GM21390 (cell line): ENCODE measurements around the gene DNAJC13.

ENCODE experiments used
- ATAC-seq: cut with Tn5 transposase; IDR thresholded peaks from one replicate; pipeline ENCODE4 v1.9.1; 2021; ENCODE audit not compliant: unreplicated experiment

The DNAJC13 gene

GRCh38 chr3:132404276-132404675 lies 13.0 kb upstream of the DNAJC13 start:
- ATAC-seq, result no peak

GRCh38 chr3:132405188-132405587 lies 12.1 kb upstream of the DNAJC13 start:
- ATAC-seq, result no peak

GRCh38 chr3:132405609-132406299 lies 11.5 kb upstream of the DNAJC13 start:
- no peak for ATAC-seq

- ATAC-seq, result no peak
Measured at GRCh38 chr3:132406587-132406986, 10.7 kb upstream of the DNAJC13 start.

- no peak for ATAC-seq
Measured at GRCh38 chr3:132407025-132407424, 10.3 kb upstream of the DNAJC13 start.

GRCh38 chr3:132414841-132415240 lies 2.5 kb upstream of the DNAJC13 start:
- no peak for ATAC-seq

GRCh38 chr3:132416161-132416560 lies 1.1 kb upstream of the DNAJC13 start:
- ATAC-seq, result no peak

GRCh38 chr3:132417695-132418411 lies 551 bp downstream of the DNAJC13 start:
- peak; percentile 42 for ATAC-seq

GRCh38 chr3:132418916-132419315 lies 1.6 kb downstream of the DNAJC13 start:
- ATAC-seq, result no peak

GRCh38 chr3:132421832-132422231 lies 4.5 kb downstream of the DNAJC13 start:
- no peak for ATAC-seq

- no peak for ATAC-seq
Measured at GRCh38 chr3:132422531-132422930, 5.2 kb downstream of the DNAJC13 start.

- no peak for ATAC-seq
Measured at GRCh38 chr3:132432639-132433038, 15.3 kb downstream of the DNAJC13 start.

- no peak for ATAC-seq
Measured at GRCh38 chr3:132433121-132433520, 15.8 kb downstream of the DNAJC13 start.

- no peak for ATAC-seq
Measured at GRCh38 chr3:132435224-132435910, 18.1 kb downstream of the DNAJC13 start.

- no peak for ATAC-seq
Measured at GRCh38 chr3:132435911-132436425, 18.7 kb downstream of the DNAJC13 start.

- ATAC-seq, result no peak
Measured at GRCh38 chr3:132443421-132443820, 26.1 kb downstream of the DNAJC13 start.

GRCh38 chr3:132444383-132444782 lies 27.1 kb downstream of the DNAJC13 start:
- ATAC-seq, result no peak

- no peak for ATAC-seq
Measured at GRCh38 chr3:132445817-132446216, 28.5 kb downstream of the DNAJC13 start.

GRCh38 chr3:132448216-132448961 lies 31.1 kb downstream of the DNAJC13 start:
- ATAC-seq, result peak; percentile 47

GRCh38 chr3:132456136-132456535 lies 38.8 kb downstream of the DNAJC13 start:
- ATAC-seq, result no peak

- no peak for ATAC-seq
Measured at GRCh38 chr3:132456571-132456970, 39.3 kb downstream of the DNAJC13 start.
